ENCODE measurements around the gene VAT1L. TPM values are rescaled to one million over a fixed set of nuclear protein-coding genes. Genes with fewer than 3 reads are reported as not detected.

Gene VAT1L
- total and polyA plus RNA-seq, 5 donors from 2014 or later, result not detected

- Histone ChIP-seq H3K27me3 (ENCODE audit: control insufficient read depth, insufficient read depth, low read length) (no peaks in the 10 kb centered on the region), H3K4me3 (ENCODE audit: low read depth, low read length) (no peak overlapping the region), H3K9me3 (ENCODE audit: control insufficient read depth in 2 of 2, low read length in 2 of 2) (no peaks in the 10 kb centered on the region), H3K4me1 (ENCODE audit: control insufficient read depth, insufficient read depth, low read length, poor library complexity, severe bottlenecking) (no peaks in the 10 kb centered on the region), H3K27ac (ENCODE audit: insufficient read depth, low read length, poor library complexity, severe bottlenecking) (no peak overlapping the region), H3K36me3 (ENCODE audit: control insufficient read depth, insufficient read depth, low read length) (no peaks in the 10 kb centered on the region)
- H3K27me3 Mint-ChIP-seq, result peaks cover 4% of the 10 kb centered on the region
- no peaks in the 10 kb centered on the region for H3K36me3 Mint-ChIP-seq
- no peak overlapping the region for H3K27ac Mint-ChIP-seq
- DNase-seq, result no peak
- ATAC-seq (ENCODE audit: low read depth in 2 of 2), result no peak
- H3K4me3 Mint-ChIP-seq, result no peak overlapping the region
- no peaks in the 10 kb centered on the region for H3K4me1 Mint-ChIP-seq
- peaks cover 0 to 3% (median 0%) of the 10 kb centered on the region in 7 donors for H3K9me3 Mint-ChIP-seq
These were observed 88.4 kb downstream of the VAT1L start for GRCh38 chr16:77876776-77877175.

GRCh38 chr16:77877712-77878347, 89.5 kb downstream of the VAT1L start:
- no peaks in the 10 kb centered on the region for H3K27me3 ChIP-seq (ENCODE audit: control insufficient read depth, insufficient read depth, low read length)
- no peaks in the 10 kb centered on the region for H3K36me3 ChIP-seq (ENCODE audit: control insufficient read depth, insufficient read depth, low read length)
- DNase-seq, result no peak
- peaks cover 0 to 3% (median 0%) of the 10 kb centered on the region in 7 donors for H3K9me3 Mint-ChIP-seq
- ATAC-seq (ENCODE audit: low read depth in 2 of 2), result no peak
- no peak overlapping the region for H3K4me3 Mint-ChIP-seq
- no peak overlapping the region for H3K4me3 ChIP-seq (ENCODE audit: low read depth, low read length)
- H3K27me3 Mint-ChIP-seq, result peaks cover 4% of the 10 kb centered on the region
- H3K4me1 Mint-ChIP-seq, result no peaks in the 10 kb centered on the region
- H3K27ac Mint-ChIP-seq, result no peak overlapping the region
- no peak overlapping the region for H3K27ac ChIP-seq (ENCODE audit: insufficient read depth, low read length, poor library complexity, severe bottlenecking)
- H3K36me3 Mint-ChIP-seq, result no peaks in the 10 kb centered on the region
- H3K4me1 ChIP-seq (ENCODE audit: control insufficient read depth, insufficient read depth, low read length, poor library complexity, severe bottlenecking), result no peaks in the 10 kb centered on the region
- H3K9me3 ChIP-seq (ENCODE audit: control insufficient read depth in 2 of 2, low read length in 2 of 2), result no peaks in the 10 kb centered on the region

- H3K27me3 ChIP-seq (ENCODE audit: control insufficient read depth, insufficient read depth, low read length), result no peaks in the 10 kb centered on the region
- ATAC-seq (ENCODE audit: low read depth in 2 of 2) (no peak), DNase-seq (no peak)
- H3K27ac ChIP-seq (ENCODE audit: insufficient read depth, low read length, poor library complexity, severe bottlenecking), result no peak overlapping the region
- no peaks in the 10 kb centered on the region for H3K9me3 ChIP-seq (ENCODE audit: control insufficient read depth in 2 of 2, low read length in 2 of 2)
- H3K27me3 Mint-ChIP-seq, result peaks cover 11% of the 10 kb centered on the region
- H3K36me3 ChIP-seq (ENCODE audit: control insufficient read depth, insufficient read depth, low read length), result no peaks in the 10 kb centered on the region
- no peak overlapping the region for H3K4me3 Mint-ChIP-seq
- H3K4me3 ChIP-seq (ENCODE audit: low read depth, low read length), result no peak overlapping the region
- no peaks in the 10 kb centered on the region for H3K36me3 Mint-ChIP-seq
- H3K4me1 ChIP-seq (ENCODE audit: control insufficient read depth, insufficient read depth, low read length, poor library complexity, severe bottlenecking), result no peaks in the 10 kb centered on the region
- H3K4me1 Mint-ChIP-seq, result no peaks in the 10 kb centered on the region
- no peak overlapping the region for H3K27ac Mint-ChIP-seq
- H3K9me3 Mint-ChIP-seq, result no peaks in the 10 kb centered on the region
These were observed 93.1 kb downstream of the VAT1L start for GRCh38 chr16:77881355-77882030.

- no peaks in the 10 kb centered on the region for H3K36me3 ChIP-seq (ENCODE audit: control insufficient read depth, insufficient read depth, low read length)
- Mint-ChIP-seq H3K4me1 (no peaks in the 10 kb centered on the region), H3K4me3 (no peak overlapping the region), H3K9me3 (no peaks in the 10 kb centered on the region), H3K27me3 (peaks cover 15% of the 10 kb centered on the region), H3K27ac (no peak overlapping the region), H3K36me3 (no peaks in the 10 kb centered on the region)
- no peak for DNase-seq
- no peak overlapping the region for H3K27ac ChIP-seq (ENCODE audit: insufficient read depth, low read length, poor library complexity, severe bottlenecking)
- no peak for ATAC-seq (ENCODE audit: low read depth in 2 of 2)
- H3K27me3 ChIP-seq (ENCODE audit: control insufficient read depth, insufficient read depth, low read length), result no peaks in the 10 kb centered on the region
- H3K4me1 ChIP-seq (ENCODE audit: control insufficient read depth, insufficient read depth, low read length, poor library complexity, severe bottlenecking), result no peaks in the 10 kb centered on the region
- H3K4me3 ChIP-seq (ENCODE audit: low read depth, low read length), result no peak overlapping the region
- H3K9me3 ChIP-seq (ENCODE audit: control insufficient read depth in 2 of 2, low read length in 2 of 2), result no peaks in the 10 kb centered on the region
These were observed 94.0 kb downstream of the VAT1L start for GRCh38 chr16:77882358-77882757.

GRCh38 chr16:77885571-77886295, 97.4 kb downstream of the VAT1L start:
- H3K36me3 Mint-ChIP-seq, result no peaks in the 10 kb centered on the region
- H3K27me3 Mint-ChIP-seq, result peaks cover 11% of the 10 kb centered on the region

GRCh38 chr16:77888871-77889270, 100.5 kb downstream of the VAT1L start:
- Mint-ChIP-seq H3K27ac (no peak overlapping the region), H3K9me3 (no peaks in the 10 kb centered on the region), H3K4me3 (no peak overlapping the region), H3K36me3 (no peaks in the 10 kb centered on the region), H3K4me1 (no peaks in the 10 kb centered on the region), H3K27me3 (peaks cover 11% of the 10 kb centered on the region)
- ATAC-seq (ENCODE audit: low read depth in 2 of 2) (no peak), DNase-seq (no peak)
- no peaks in the 10 kb centered on the region for H3K4me1 ChIP-seq (ENCODE audit: control insufficient read depth, insufficient read depth, low read length, poor library complexity, severe bottlenecking)
- no peaks in the 10 kb centered on the region for H3K9me3 ChIP-seq (ENCODE audit: control insufficient read depth in 2 of 2, low read length in 2 of 2)
- no peaks in the 10 kb centered on the region for H3K27me3 ChIP-seq (ENCODE audit: control insufficient read depth, insufficient read depth, low read length)
- no peaks in the 10 kb centered on the region for H3K36me3 ChIP-seq (ENCODE audit: control insufficient read depth, insufficient read depth, low read length)
- H3K4me3 ChIP-seq (ENCODE audit: low read depth, low read length), result no peak overlapping the region
- H3K27ac ChIP-seq (ENCODE audit: insufficient read depth, low read length, poor library complexity, severe bottlenecking), result no peak overlapping the region

More at GRCh38 chr16:77885571-77886295, 97.4 kb downstream of the VAT1L start:
- ATAC-seq (ENCODE audit: low read depth in 2 of 2), result no peak
- no peaks in the 10 kb centered on the region for H3K4me1 ChIP-seq (ENCODE audit: control insufficient read depth, insufficient read depth, low read length, poor library complexity, severe bottlenecking)
- no peak overlapping the region for H3K27ac ChIP-seq (ENCODE audit: insufficient read depth, low read length, poor library complexity, severe bottlenecking)
- Mint-ChIP-seq H3K27ac (no peak overlapping the region), H3K4me3 (no peak overlapping the region), H3K4me1 (no peaks in the 10 kb centered on the region), H3K9me3 (no peaks in the 10 kb centered on the region)
- H3K9me3 ChIP-seq (ENCODE audit: control insufficient read depth in 2 of 2, low read length in 2 of 2), result no peaks in the 10 kb centered on the region
- H3K27me3 ChIP-seq (ENCODE audit: control insufficient read depth, insufficient read depth, low read length), result no peaks in the 10 kb centered on the region
- H3K4me3 ChIP-seq (ENCODE audit: low read depth, low read length), result no peak overlapping the region
- no peak for DNase-seq
- no peaks in the 10 kb centered on the region for H3K36me3 ChIP-seq (ENCODE audit: control insufficient read depth, insufficient read depth, low read length)

- H3K27me3 Mint-ChIP-seq, result peaks cover 11% of the 10 kb centered on the region
- no peak overlapping the region for H3K27ac Mint-ChIP-seq
- ATAC-seq (ENCODE audit: low read depth in 2 of 2), result no peak
- no peak overlapping the region for H3K4me3 Mint-ChIP-seq
- Histone ChIP-seq H3K4me3 (ENCODE audit: low read depth, low read length) (no peak overlapping the region), H3K9me3 (ENCODE audit: control insufficient read depth in 2 of 2, low read length in 2 of 2) (no peaks in the 10 kb centered on the region), H3K27ac (ENCODE audit: insufficient read depth, low read length, poor library complexity, severe bottlenecking) (no peak overlapping the region), H3K4me1 (ENCODE audit: control insufficient read depth, insufficient read depth, low read length, poor library complexity, severe bottlenecking) (no peaks in the 10 kb centered on the region), H3K36me3 (ENCODE audit: control insufficient read depth, insufficient read depth, low read length) (no peaks in the 10 kb centered on the region), H3K27me3 (ENCODE audit: control insufficient read depth, insufficient read depth, low read length) (no peaks in the 10 kb centered on the region)
- peaks cover 0 to 2% (median 0%) of the 10 kb centered on the region in 7 donors for H3K9me3 Mint-ChIP-seq
- no peaks in the 10 kb centered on the region for H3K4me1 Mint-ChIP-seq
- H3K36me3 Mint-ChIP-seq, result no peaks in the 10 kb centered on the region
- no peak for DNase-seq
These were observed 101.7 kb downstream of the VAT1L start for GRCh38 chr16:77890075-77890474.

Measured in CD4-positive, CD25-positive, alpha-beta regulatory T cell (primary cell).